HG02623 (cell line): ENCODE results near the gene ANXA7.
"Not testable (repeated sequence)": the region's sequence is repeated elsewhere in the genome, so short reads cannot be mapped to it uniquely, and the experiment has no call there.

Source experiments
- ATAC-seq: cut with Tn5 transposase; IDR thresholded peaks from one replicate; pipeline ENCODE4 v1.9.1; 2021; ENCODE audit warnings: moderate library complexity; ENCODE audit not compliant: unreplicated experiment

The ANXA7 gene

DNA sequence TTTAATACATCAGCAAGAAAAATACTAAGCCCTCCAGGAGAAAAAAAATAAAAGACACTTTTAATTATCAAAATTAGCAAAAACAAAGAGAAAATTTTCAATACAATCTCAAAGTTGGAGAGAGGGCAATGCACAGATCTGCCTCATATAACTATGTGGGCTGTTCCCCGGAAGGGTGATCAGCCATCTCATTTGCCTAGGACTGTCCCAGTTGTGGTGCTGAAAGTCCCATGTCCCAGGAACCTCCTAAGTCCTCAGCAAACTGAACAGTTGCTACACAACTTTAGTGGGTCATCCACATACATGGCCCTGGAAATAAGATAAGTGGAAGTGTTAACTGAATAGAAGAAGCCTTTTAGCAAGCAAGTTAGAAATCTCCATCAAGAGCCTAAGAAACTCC is 69.6 kb downstream of the ANXA7 start:
- no peak for ATAC-seq

DNA sequence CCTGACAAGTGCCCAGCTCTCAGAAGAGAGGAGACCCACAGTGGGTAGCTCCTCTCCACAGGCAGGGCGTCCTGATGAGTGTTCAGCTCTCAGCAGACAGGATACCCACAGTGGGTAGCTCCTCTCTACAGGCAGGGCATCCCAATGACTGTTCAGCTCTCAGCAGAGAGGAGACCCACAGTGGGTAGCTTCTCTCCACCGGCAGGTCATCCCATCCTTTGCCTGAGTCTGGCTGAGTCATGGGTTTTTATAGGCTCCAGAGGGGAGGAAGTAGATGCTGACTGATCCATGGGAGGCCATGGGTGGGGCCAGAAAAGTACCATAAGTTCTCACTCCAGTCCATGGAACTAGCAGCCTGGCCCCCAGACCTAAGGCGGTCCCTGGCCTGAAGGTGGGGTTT is 73.7 kb downstream of the ANXA7 start:
- ATAC-seq = no peak

DNA sequence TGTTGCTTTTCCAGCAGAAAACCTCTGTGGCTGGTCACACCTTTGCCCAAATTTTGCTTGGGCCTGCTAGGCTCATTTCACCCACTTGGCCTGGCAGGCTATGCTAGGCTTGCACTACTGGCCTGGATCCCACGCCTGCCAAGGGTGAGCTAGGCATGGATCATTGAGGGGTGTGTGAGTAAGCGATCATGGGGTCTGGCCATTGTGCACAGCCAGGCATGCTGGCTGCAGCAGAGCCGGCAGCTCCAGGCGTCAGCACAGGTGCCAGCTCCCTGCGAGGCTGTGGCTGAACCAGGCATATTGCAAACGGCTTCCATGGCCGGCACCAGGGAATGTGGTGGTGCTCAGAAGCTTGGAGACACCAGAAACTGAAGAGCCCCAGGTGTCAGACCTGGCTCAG is 74.4 kb downstream of the ANXA7 start:
- no peak for ATAC-seq

DNA sequence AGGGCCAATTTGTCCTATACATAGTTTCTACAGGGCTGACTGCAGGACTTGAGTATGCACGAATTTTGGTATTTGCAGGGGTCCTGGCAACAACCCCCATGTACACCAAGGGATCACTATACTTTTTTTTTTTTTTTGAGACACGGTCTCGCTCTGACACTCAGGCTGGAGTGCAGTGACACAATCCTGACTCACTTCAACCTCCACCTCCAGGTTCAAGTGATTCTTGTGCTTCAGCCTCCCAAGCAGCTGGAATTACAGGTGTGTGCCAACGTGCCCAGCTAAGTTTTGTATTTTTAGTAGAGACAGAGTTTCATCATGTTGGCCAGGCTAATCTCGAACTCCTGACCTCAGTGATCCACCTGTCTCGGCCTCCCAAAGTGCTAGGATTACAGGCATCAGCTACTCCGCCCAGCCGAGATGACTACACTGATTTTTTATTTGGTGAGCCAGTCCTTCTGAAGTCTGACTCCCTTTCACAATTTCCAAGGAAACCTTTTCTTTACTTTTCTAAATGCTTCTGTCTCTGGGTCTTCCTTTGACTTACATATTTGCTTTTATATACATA is 75.0 kb downstream of the ANXA7 start:
- no peak for ATAC-seq

DNA sequence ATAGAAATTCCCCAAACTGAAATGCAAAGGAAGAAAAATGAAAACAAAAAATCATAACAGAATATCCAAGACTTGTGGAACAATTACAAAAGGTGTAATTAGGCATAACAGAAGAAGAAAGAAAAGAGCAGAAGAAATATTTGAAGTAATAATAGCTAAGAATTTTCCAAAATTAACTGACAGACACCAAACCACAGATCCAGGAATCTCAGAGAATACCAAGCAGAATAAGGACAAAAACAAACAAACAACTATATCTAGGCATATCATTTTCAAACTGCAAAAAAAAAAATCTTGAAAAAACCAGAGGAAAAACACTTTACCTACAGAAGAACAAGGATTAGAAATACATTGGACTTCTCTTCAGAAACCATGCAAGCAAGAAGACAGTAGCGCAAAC is 80.7 kb downstream of the ANXA7 start:
- ATAC-seq = no peak

DNA sequence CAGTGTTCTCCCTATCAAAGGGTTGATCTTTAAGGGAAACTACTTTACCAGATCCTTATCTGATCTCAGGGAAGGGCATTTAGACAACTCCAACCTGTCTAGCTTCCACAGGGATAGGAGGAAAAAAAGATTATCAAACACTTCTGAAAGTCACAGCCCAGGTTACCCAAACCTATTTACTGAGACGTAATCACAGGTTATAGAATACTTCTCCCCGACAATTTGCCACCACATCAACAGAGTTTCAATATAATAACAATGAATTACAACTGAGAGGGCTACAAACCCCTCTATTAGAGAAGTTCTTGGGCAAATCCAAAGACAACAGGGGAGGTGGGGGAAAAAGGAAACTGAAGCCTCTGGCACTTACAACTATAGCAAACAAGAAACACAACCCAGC is 81.5 kb downstream of the ANXA7 start:
- no peak for ATAC-seq

DNA sequence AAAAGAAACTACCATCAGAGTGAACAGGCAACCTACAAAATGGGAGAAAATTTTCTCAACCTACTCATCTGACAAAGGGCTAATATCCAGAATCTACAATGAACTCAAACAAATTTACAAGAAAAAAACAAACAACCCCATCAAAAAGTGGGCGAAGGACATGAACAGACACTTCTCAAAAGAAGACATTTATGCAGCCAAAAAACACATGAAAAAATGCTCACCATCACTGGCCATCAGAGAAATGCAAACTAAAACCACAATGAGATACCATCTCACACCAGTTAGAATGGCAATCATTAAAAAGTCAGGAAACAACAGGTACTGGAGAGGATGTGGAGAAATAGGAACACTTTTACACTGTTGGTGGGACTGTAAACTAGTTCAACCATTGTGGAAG is 85.3 kb downstream of the ANXA7 start:
- not testable (repeated sequence) for ATAC-seq

DNA sequence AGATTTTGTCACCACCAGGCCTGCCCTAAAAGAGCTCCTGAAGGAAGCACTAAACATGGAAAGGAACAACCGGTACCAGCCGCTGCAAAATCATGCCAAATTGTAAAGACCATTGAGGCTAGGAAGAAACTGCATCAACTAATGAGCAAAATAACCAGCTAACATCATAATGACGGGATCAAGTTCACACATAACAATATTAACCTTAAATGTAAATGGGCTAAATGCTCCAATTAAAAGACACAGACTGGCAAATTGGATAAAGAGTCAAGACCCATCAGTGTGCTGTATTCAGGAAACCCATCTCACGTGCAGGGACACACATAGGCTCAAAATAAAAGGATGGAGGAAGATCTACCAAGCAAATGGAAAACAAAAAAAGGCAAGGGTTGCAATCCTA is 88.6 kb downstream of the ANXA7 start:
- not testable (repeated sequence) for ATAC-seq
